HepG2 (cell line): Measurements from ENCODE around the gene TYROBP. TPM values are rescaled to one million over a fixed set of nuclear protein-coding genes. Genes with fewer than 3 reads are reported as not detected.

Experiments used
- ATF4 ChIP-seq, 2 experiments: fragments of 450-650 bp in 1 of 2; sonication (generic) in 1 of 2; formaldehyde crosslinking; IDR thresholded peaks; 2 replicates each; pipeline versions ENCODE4 v1.5.0 to v1.8.0; 2020 to 2022; ENCODE audit warnings: mild to moderate bottlenecking in 1 of 2, missing genetic modification reagents in 1 of 2
- FOXA1 ChIP-seq, 2 experiments: fragments of 450-650 bp in 1 of 2; sonication (generic) in 1 of 2; formaldehyde crosslinking in 1 of 2; IDR thresholded peaks; 2 replicates each; pipeline versions ENCODE4 v1.4.0 to v1.6.1; 2016 to 2020; ENCODE audit warnings: missing genetic modification reagents in 1 of 2
- KDM5B ChIP-seq: sonication (generic); formaldehyde crosslinking; IDR thresholded peaks from 2 replicates; pipeline ENCODE4 v1.4.0; 2020; ENCODE audit warnings: missing genetic modification reagents, mild to moderate bottlenecking, borderline replicate concordance
- LCORL ChIP-seq, 2 experiments: fragments of 450-650 bp in 1 of 2; sonication (generic) in 1 of 2; formaldehyde crosslinking in 1 of 2; IDR thresholded peaks; 2 replicates each; pipeline versions ENCODE4 v1.5.0 to v1.6.1; 2017 to 2020; ENCODE audit warnings: antibody characterized with exemption in 1 of 2, missing genetic modification reagents in 1 of 2
- MIER2 ChIP-seq: IDR thresholded peaks from 2 replicates; pipeline ENCODE4 v1.6.1; 2016; ENCODE audit warnings: missing biosample characterization, missing genetic modification reagents
- MTF1 ChIP-seq: sonication (generic); formaldehyde crosslinking; IDR thresholded peaks from 2 replicates; pipeline ENCODE4 v1.5.0; 2020; ENCODE audit warnings: missing genetic modification reagents
- TBX2 ChIP-seq: sonication (generic); formaldehyde crosslinking; IDR thresholded peaks from 2 replicates; pipeline ENCODE4 v1.5.0; 2020; ENCODE audit warnings: missing genetic modification reagents, mild to moderate bottlenecking, borderline replicate concordance
- ZNF296 ChIP-seq: sonication (generic); formaldehyde crosslinking; conservative IDR thresholded peaks from 2 replicates; pipeline ENCODE4 v1.5.0; 2020; ENCODE audit warnings: mild to moderate bottlenecking, missing genetic modification reagents
- ZNF564 ChIP-seq: sonication (generic); formaldehyde crosslinking; IDR thresholded peaks from 2 replicates; pipeline ENCODE4 v1.8.1; 2023; ENCODE audit warnings: mild to moderate bottlenecking, missing genetic modification reagents
- ZNF644 ChIP-seq: IDR thresholded peaks from 2 replicates; pipeline ENCODE4 v1.6.1; 2016; ENCODE audit warnings: low read depth
- polyA plus RNA-seq, 8 experiments: library from polyadenylated mRNA; depleted of rRNA in 3 of 8; stranded (reverse) in 7 of 8; unstranded in 1 of 8; fragments of >200 nt; fragmentation: Illumina TruSeq in 4 of 8; extraction: Trizol in 4 of 8; gene quantifications; 2 replicates each; pipeline versions ENCODE4 v1.2.1 to v1.2.3, GENCODE V29; 2011 to 2016; ENCODE audit warnings: low read depth in 4 of 8, missing spikeins in 1 of 8, mixed read lengths in 1 of 8; ENCODE audit not compliant: insufficient read depth in 1 of 8
- total RNA-seq, 5 experiments: library from RNA; depleted of rRNA; stranded (reverse); fragments of >200 nt; fragmentation: Illumina TruSeq; extraction: Trizol; gene quantifications; 2 replicates each; pipeline ENCODE4 v1.2.3, GENCODE V29; 2016; ENCODE audit warnings: low read depth in 1 of 5
- TF ChIP-seq, protein P1 (sequence below): sonication (generic); formaldehyde crosslinking; IDR thresholded peaks from 2 replicates; pipeline ENCODE4 v1.4.0; 2020; ENCODE audit warnings: low read depth, missing genetic modification reagents
- TF ChIP-seq, protein P2 (sequence below): sonication (generic); formaldehyde crosslinking; conservative IDR thresholded peaks from 2 replicates; pipeline ENCODE4 v1.4.0; 2020; ENCODE audit warnings: mild to moderate bottlenecking, missing genetic modification reagents, moderate library complexity
- TF ChIP-seq, protein P3 (sequence below): sonication (generic); formaldehyde crosslinking; conservative IDR thresholded peaks from 2 replicates; pipeline ENCODE4 v1.8.0; 2022; ENCODE audit warnings: mild to moderate bottlenecking, moderate library complexity, missing genetic modification reagents
- TF ChIP-seq, protein P4 (sequence below): sonication (generic); formaldehyde crosslinking; IDR thresholded peaks from 2 replicates; pipeline ENCODE4 v1.4.0; 2020; ENCODE audit warnings: missing genetic modification reagents, low read depth, mild to moderate bottlenecking, borderline replicate concordance

Gene TYROBP
- total and polyA plus RNA-seq, 2 of the 13 experiments (the other 11 are each of a cell fraction or from before 2014, with no cell fraction given), result not detected

DNA sequence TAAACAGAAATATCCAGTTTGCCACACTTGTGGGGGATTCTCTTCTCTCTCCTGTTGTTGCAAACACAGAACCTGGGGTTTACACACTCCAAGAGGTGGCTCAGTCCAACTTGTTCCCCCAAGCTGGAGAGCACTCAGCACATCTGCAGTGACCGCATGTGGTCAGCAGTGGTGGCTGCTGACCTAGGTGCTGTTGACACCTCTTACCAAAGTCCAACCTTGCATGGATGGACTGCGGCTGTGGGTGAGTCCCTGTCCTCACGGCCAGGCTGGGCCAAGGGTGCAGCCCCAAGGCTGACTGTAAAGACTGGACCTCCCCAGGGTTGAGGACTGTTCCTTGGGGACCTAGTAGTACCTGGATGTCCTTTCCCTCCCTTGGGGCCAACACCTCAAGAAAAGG is 34.1 kb upstream of the TYROBP start (continued):
- TF ChIP-seq, protein P1, sequence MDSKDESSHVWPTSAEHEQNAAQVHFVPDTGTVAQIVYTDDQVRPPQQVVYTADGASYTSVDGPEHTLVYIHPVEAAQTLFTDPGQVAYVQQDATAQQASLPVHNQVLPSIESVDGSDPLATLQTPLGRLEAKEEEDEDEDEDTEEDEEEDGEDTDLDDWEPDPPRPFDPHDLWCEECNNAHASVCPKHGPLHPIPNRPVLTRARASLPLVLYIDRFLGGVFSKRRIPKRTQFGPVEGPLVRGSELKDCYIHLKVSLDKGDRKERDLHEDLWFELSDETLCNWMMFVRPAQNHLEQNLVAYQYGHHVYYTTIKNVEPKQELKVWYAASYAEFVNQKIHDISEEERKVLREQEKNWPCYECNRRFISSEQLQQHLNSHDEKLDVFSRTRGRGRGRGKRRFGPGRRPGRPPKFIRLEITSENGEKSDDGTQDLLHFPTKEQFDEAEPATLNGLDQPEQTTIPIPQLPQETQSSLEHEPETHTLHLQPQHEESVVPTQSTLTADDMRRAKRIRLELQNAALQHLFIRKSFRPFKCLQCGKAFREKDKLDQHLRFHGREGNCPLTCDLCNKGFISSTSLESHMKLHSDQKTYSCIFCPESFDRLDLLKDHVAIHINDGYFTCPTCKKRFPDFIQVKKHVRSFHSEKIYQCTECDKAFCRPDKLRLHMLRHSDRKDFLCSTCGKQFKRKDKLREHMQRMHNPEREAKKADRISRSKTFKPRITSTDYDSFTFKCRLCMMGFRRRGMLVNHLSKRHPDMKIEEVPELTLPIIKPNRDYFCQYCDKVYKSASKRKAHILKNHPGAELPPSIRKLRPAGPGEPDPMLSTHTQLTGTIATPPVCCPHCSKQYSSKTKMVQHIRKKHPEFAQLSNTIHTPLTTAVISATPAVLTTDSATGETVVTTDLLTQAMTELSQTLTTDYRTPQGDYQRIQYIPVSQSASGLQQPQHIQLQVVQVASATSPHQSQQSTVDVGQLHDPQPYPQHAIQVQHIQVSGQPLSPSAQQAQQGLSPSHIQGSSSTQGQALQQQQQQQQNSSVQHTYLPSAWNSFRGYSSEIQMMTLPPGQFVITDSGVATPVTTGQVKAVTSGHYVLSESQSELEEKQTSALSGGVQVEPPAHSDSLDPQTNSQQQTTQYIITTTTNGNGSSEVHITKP, result 0 out of 2 replicates have a peak, but pooled peaks have one; percentile 22
- TF ChIP-seq ATF4 (CRISPR knock-in tag; IDR thresholded peaks at IDR 0.05), result no peak
- TF ChIP-seq, protein P2, sequence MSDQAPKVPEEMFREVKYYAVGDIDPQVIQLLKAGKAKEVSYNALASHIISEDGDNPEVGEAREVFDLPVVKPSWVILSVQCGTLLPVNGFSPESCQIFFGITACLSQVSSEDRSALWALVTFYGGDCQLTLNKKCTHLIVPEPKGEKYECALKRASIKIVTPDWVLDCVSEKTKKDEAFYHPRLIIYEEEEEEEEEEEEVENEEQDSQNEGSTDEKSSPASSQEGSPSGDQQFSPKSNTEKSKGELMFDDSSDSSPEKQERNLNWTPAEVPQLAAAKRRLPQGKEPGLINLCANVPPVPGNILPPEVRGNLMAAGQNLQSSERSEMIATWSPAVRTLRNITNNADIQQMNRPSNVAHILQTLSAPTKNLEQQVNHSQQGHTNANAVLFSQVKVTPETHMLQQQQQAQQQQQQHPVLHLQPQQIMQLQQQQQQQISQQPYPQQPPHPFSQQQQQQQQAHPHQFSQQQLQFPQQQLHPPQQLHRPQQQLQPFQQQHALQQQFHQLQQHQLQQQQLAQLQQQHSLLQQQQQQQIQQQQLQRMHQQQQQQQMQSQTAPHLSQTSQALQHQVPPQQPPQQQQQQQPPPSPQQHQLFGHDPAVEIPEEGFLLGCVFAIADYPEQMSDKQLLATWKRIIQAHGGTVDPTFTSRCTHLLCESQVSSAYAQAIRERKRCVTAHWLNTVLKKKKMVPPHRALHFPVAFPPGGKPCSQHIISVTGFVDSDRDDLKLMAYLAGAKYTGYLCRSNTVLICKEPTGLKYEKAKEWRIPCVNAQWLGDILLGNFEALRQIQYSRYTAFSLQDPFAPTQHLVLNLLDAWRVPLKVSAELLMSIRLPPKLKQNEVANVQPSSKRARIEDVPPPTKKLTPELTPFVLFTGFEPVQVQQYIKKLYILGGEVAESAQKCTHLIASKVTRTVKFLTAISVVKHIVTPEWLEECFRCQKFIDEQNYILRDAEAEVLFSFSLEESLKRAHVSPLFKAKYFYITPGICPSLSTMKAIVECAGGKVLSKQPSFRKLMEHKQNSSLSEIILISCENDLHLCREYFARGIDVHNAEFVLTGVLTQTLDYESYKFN (CRISPR knock-in tag), result peak; percentile 47; the same call in 1 of the 2 replicates
- TF ChIP-seq MTF1 (CRISPR knock-in tag), result no peak
- peak; percentile 97 for TF ChIP-seq ZNF296 (CRISPR knock-in tag)
- peak; percentile 93 for TF ChIP-seq MIER2 (CRISPR knock-in tag)
- TF ChIP-seq TBX2 (CRISPR knock-in tag), result peak; percentile 45; the same call in 1 of the 2 replicates
- no peak for TF ChIP-seq FOXA1 (IDR thresholded peaks at IDR 0.05)
- TF ChIP-seq FOXA1 (CRISPR knock-in tag; IDR thresholded peaks at IDR 0.05), result peak; percentile 76
- TF ChIP-seq, protein P3, sequence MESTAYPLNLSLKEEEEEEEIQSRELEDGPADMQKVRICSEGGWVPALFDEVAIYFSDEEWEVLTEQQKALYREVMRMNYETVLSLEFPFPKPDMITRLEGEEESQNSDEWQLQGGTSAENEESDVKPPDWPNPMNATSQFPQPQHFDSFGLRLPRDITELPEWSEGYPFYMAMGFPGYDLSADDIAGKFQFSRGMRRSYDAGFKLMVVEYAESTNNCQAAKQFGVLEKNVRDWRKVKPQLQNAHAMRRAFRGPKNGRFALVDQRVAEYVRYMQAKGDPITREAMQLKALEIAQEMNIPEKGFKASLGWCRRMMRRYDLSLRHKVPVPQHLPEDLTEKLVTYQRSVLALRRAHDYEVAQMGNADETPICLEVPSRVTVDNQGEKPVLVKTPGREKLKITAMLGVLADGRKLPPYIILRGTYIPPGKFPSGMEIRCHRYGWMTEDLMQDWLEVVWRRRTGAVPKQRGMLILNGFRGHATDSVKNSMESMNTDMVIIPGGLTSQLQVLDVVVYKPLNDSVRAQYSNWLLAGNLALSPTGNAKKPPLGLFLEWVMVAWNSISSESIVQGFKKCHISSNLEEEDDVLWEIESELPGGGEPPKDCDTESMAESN, result 0 out of 2 replicates have a peak, but pooled peaks have one; percentile 54
- TF ChIP-seq ZNF644 (CRISPR knock-in tag), result peak; percentile 84; the same call in 1 of the 2 replicates
- no peak for TF ChIP-seq LCORL (IDR thresholded peaks at IDR 0.05)
- TF ChIP-seq LCORL (CRISPR knock-in tag; IDR thresholded peaks at IDR 0.05), result peak; percentile 49; the same call in 1 of the 2 replicates
- TF ChIP-seq, protein P4, sequence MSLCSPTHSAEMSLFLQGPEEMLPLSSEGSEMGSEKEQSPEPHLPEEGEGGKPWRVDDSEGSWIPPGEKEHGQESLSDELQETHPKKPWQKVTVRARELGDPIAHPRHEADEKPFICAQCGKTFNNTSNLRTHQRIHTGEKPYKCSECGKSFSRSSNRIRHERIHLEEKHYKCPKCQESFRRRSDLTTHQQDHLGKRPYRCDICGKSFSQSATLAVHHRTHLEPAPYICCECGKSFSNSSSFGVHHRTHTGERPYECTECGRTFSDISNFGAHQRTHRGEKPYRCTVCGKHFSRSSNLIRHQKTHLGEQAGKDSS, result 0 out of 2 replicates have a peak, but pooled peaks have one; percentile 39
- peak; percentile 33; the same call in 1 of the 2 replicates for TF ChIP-seq ZNF564 (CRISPR knock-in tag)
- peak; percentile 67; the same call in 1 of the 2 replicates for TF ChIP-seq KDM5B (CRISPR knock-in tag)
